GOT3 (cell line): ENCODE data around the gene EEF2K.
"Not testable (repeated sequence)": the region's sequence is repeated elsewhere in the genome, so short reads cannot be mapped to it uniquely, and the experiment has no call there.

Experiments
- DNase-seq: peaks from one replicate; lab custom pipeline; 2025; ENCODE audit warnings: mixed read lengths; lab: John Stamatoyannopoulos, UW

EEF2K gene

GRCh38 chr16:22213236-22213635 lies 7.2 kb downstream of the EEF2K start:
- no peak for DNase-seq

GRCh38 chr16:22213801-22214200 lies 7.7 kb downstream of the EEF2K start:
- DNase-seq, result no peak

- no peak for DNase-seq
Measured at GRCh38 chr16:22214402-22214801, 8.3 kb downstream of the EEF2K start.

- no peak for DNase-seq
Measured at GRCh38 chr16:22214889-22215288, 8.8 kb downstream of the EEF2K start.

GRCh38 chr16:22216191-22216831 lies 10.2 kb downstream of the EEF2K start:
- DNase-seq, result no peak

- not testable (repeated sequence) for DNase-seq
Measured at GRCh38 chr16:22216832-22217225, 10.8 kb downstream of the EEF2K start.

GRCh38 chr16:22217890-22218730 lies 12.0 kb downstream of the EEF2K start:
- DNase-seq, result no peak

GRCh38 chr16:22219389-22220068 lies 13.5 kb downstream of the EEF2K start:
- DNase-seq, result no peak

- no peak for DNase-seq
Measured at GRCh38 chr16:22220069-22220440, 14.0 kb downstream of the EEF2K start.

GRCh38 chr16:22220714-22221113 lies 14.6 kb downstream of the EEF2K start:
- DNase-seq, result no peak

- DNase-seq, result no peak
Measured at GRCh38 chr16:22222006-22222405, 15.9 kb downstream of the EEF2K start.

GRCh38 chr16:22222998-22223397 lies 16.9 kb downstream of the EEF2K start:
- no peak for DNase-seq

GRCh38 chr16:22225060-22225459 lies 19.0 kb downstream of the EEF2K start:
- DNase-seq, result no peak

- no peak for DNase-seq
Measured at GRCh38 chr16:22229889-22230288, 23.8 kb downstream of the EEF2K start.

GRCh38 chr16:22232277-22233036 lies 26.4 kb downstream of the EEF2K start:
- no peak for DNase-seq

GRCh38 chr16:22233037-22233372 lies 26.9 kb downstream of the EEF2K start:
- no peak for DNase-seq

- DNase-seq, result no peak
Measured at GRCh38 chr16:22235839-22236745, 30.0 kb downstream of the EEF2K start.

- no peak for DNase-seq
Measured at GRCh38 chr16:22239131-22239805, 33.2 kb downstream of the EEF2K start.

GRCh38 chr16:22240023-22240710 lies 34.1 kb downstream of the EEF2K start:
- DNase-seq, result no peak

- DNase-seq, result no peak
Measured at GRCh38 chr16:22250522-22250921, 44.4 kb downstream of the EEF2K start.
